Muscle of leg (tissue), 16 donors: ENCODE data around the gene RPL18. TPM values are rescaled to one million over a fixed set of nuclear protein-coding genes. Genes with fewer than 3 reads are reported as not detected.

Experiments
- DNase-seq: peaks from one replicate; pipeline ENCODE4 v3.0.0; 2013
- H3K27ac ChIP-seq: one replicate; pipeline ENCODE4 v1.5.1; 2013; ENCODE audit warnings: mild to moderate bottlenecking, low read length, control low read depth
- H3K27me3 ChIP-seq: one replicate; pipeline ENCODE4 v1.6.1; 2013; ENCODE audit warnings: low read length; ENCODE audit not compliant: control insufficient read depth, insufficient read depth
- H3K36me3 ChIP-seq: one replicate; pipeline ENCODE4 v1.6.1; 2013; ENCODE audit warnings: low read length; ENCODE audit not compliant: control insufficient read depth, insufficient read depth
- H3K4me1 ChIP-seq: one replicate; pipeline ENCODE4 v1.6.1; 2013; ENCODE audit warnings: low read length; ENCODE audit not compliant: control insufficient read depth, insufficient read depth
- H3K4me3 ChIP-seq: one replicate; pipeline ENCODE4 v1.5.1; 2013; ENCODE audit warnings: low read length, control low read depth
- H3K9me3 ChIP-seq: replicated peaks from 2 replicates; pipeline ENCODE4 v1.6.1; 2013; ENCODE audit warnings: low read depth, low read length; ENCODE audit not compliant: control insufficient read depth
- WGBS: methylation state at CpG from one replicate; pipeline ENCODE4 v1.1.5; 2013; ENCODE audit warnings: missing lambda C conversion rate; ENCODE audit not compliant: insufficient coverage; 5-methylcytosine and 5-hydroxymethylcytosine counted together
- long read RNA-seq, 11 donors: transcript quantifications; one replicate each; lab custom pipeline, GENCODE V29; 2026
- polyA plus RNA-seq, 8 donors: library from polyadenylated mRNA; unstranded; fragments of 120-200 nt; gene quantifications; one replicate each; pipeline versions ENCODE4 v1.2.1 to v1.2.3, GENCODE V29; 2013; ENCODE audit warnings: inconsistent platforms in 1 of 8, low replicate concordance in 1 of 8; ENCODE audit not compliant: insufficient read length in 8 of 8, insufficient read depth in 1 of 8
- total RNA-seq: library from RNA; stranded (reverse); fragments of 120-200 nt; gene quantifications from one replicate; pipeline ENCODE4 v1.2.4, GENCODE V29; 2013

RPL18 gene
- total RNA-seq (2,914 TPM), polyA plus RNA-seq (1,000 to 10,000 TPM; 1,793 to 2,160 (median 1,901) TPM)
- long read RNA-seq, donor 1, transcript RPL18-208 (7 exons, 1,004 nt), result major isoform, 263 of 360 reads
- long read RNA-seq, donor 1, transcript RPL18-205 (6 exons, 1,036 nt), result minor isoform, 6 of 360 reads
- long read RNA-seq, donor 1, transcript RPL18-201 (6 exons, 612 nt), result minor isoform, 34 of 360 reads
- long read RNA-seq, donor 1, transcript RPL18-215 (4 exons, 1,081 nt), result minor isoform, 5 of 360 reads
- long read RNA-seq, donor 1, partial matches to known transcripts, result 46 of 360 reads
- long read RNA-seq, donor 1, other reads (novel, unspliced or antisense), result 0 of 360 reads
- long read RNA-seq, donor 2, transcript RPL18-207 (2 exons, 666 nt), result minor isoform, 10 of 92 reads
- long read RNA-seq, donor 2, transcript RPL18-208 (7 exons, 1,004 nt), result major isoform, 44 of 92 reads
- long read RNA-seq, donor 2, transcript RPL18-201 (6 exons, 612 nt), result minor isoform, 13 of 92 reads
- long read RNA-seq, donor 2, partial matches to known transcripts, result 21 of 92 reads
- long read RNA-seq, donor 2, other reads (novel, unspliced or antisense), result 0 of 92 reads
- long read RNA-seq, donor 3, transcript RPL18-208 (7 exons, 1,004 nt), result major isoform, 406 of 562 reads
- long read RNA-seq, donor 3, transcript RPL18-201 (6 exons, 612 nt), result minor isoform, 74 of 562 reads
- long read RNA-seq, donor 3, transcript RPL18-205 (6 exons, 1,036 nt), result minor isoform, 7 of 562 reads
- long read RNA-seq, donor 3, transcript RPL18-207 (2 exons, 666 nt), result minor isoform, 7 of 562 reads
- long read RNA-seq, donor 3, partial matches to known transcripts, result 57 of 562 reads
- long read RNA-seq, donor 3, other reads (novel, unspliced or antisense), result 0 of 562 reads
- long read RNA-seq, donor 4, transcript RPL18-205 (6 exons, 1,036 nt), result minor isoform, 8 of 442 reads
- long read RNA-seq, donor 4, transcript RPL18-208 (7 exons, 1,004 nt), result major isoform, 298 of 442 reads
- long read RNA-seq, donor 4, transcript RPL18-201 (6 exons, 612 nt), result minor isoform, 44 of 442 reads
- long read RNA-seq, donor 4, transcript RPL18-207 (2 exons, 666 nt), result minor isoform, 6 of 442 reads
- long read RNA-seq, donor 4, partial matches to known transcripts, result 73 of 442 reads
- long read RNA-seq, donor 4, other reads (novel, unspliced or antisense), result 0 of 442 reads
- long read RNA-seq, donor 5, transcript RPL18-207 (2 exons, 666 nt), result minor isoform, 19 of 1,858 reads
- long read RNA-seq, donor 5, transcript RPL18-205 (6 exons, 1,036 nt), result minor isoform, 22 of 1,858 reads
- long read RNA-seq, donor 5, transcript RPL18-201 (6 exons, 612 nt), result minor isoform, 164 of 1,858 reads
- long read RNA-seq, donor 5, transcript RPL18-208 (7 exons, 1,004 nt), result major isoform, 1,351 of 1,858 reads
- long read RNA-seq, donor 5, partial matches to known transcripts, result 240 of 1,858 reads
- long read RNA-seq, donor 5, other reads (novel, unspliced or antisense), result 36 of 1,858 reads
- long read RNA-seq, donor 6, transcript RPL18-201 (6 exons, 612 nt), result minor isoform, 133 of 1,496 reads
- long read RNA-seq, donor 6, transcript RPL18-205 (6 exons, 1,036 nt), result minor isoform, 26 of 1,496 reads
- long read RNA-seq, donor 6, transcript RPL18-207 (2 exons, 666 nt), result minor isoform, 27 of 1,496 reads
- long read RNA-seq, donor 6, transcript RPL18-208 (7 exons, 1,004 nt), result major isoform, 1,040 of 1,496 reads
- long read RNA-seq, donor 6, partial matches to known transcripts, result 235 of 1,496 reads
- long read RNA-seq, donor 6, other reads (novel, unspliced or antisense), result 10 of 1,496 reads
- long read RNA-seq, donor 7, transcript RPL18-208 (7 exons, 1,004 nt), result major isoform, 702 of 1,120 reads
- long read RNA-seq, donor 7, transcript RPL18-201 (6 exons, 612 nt), result minor isoform, 91 of 1,120 reads
- long read RNA-seq, donor 7, transcript RPL18-205 (6 exons, 1,036 nt), result minor isoform, 20 of 1,120 reads
- long read RNA-seq, donor 7, transcript RPL18-207 (2 exons, 666 nt), result minor isoform, 26 of 1,120 reads
- long read RNA-seq, donor 7, partial matches to known transcripts, result 247 of 1,120 reads
- long read RNA-seq, donor 7, other reads (novel, unspliced or antisense), result 6 of 1,120 reads
- long read RNA-seq, donor 8, transcript RPL18-207 (2 exons, 666 nt), result minor isoform, 34 of 678 reads
- long read RNA-seq, donor 8, transcript RPL18-201 (6 exons, 612 nt), result minor isoform, 43 of 678 reads
- long read RNA-seq, donor 8, transcript RPL18-205 (6 exons, 1,036 nt), result minor isoform, 9 of 678 reads
- long read RNA-seq, donor 8, transcript RPL18-208 (7 exons, 1,004 nt), result major isoform, 336 of 678 reads
- long read RNA-seq, donor 8, partial matches to known transcripts, result 236 of 678 reads
- long read RNA-seq, donor 8, other reads (novel, unspliced or antisense), result 0 of 678 reads
- long read RNA-seq, donor 9, transcript RPL18-208 (7 exons, 1,004 nt), result major isoform, 452 of 768 reads
- long read RNA-seq, donor 9, transcript RPL18-201 (6 exons, 612 nt), result minor isoform, 64 of 768 reads
- long read RNA-seq, donor 9, transcript RPL18-205 (6 exons, 1,036 nt), result minor isoform, 16 of 768 reads
- long read RNA-seq, donor 9, transcript RPL18-207 (2 exons, 666 nt), result minor isoform, 27 of 768 reads
- long read RNA-seq, donor 9, partial matches to known transcripts, result 191 of 768 reads
- long read RNA-seq, donor 9, other reads (novel, unspliced or antisense), result 0 of 768 reads
- long read RNA-seq, donor 10, transcript RPL18-207 (2 exons, 666 nt), result minor isoform, 49 of 946 reads
- long read RNA-seq, donor 10, transcript RPL18-203 (1 exons, 3,844 nt), result minor isoform, 17 of 946 reads
- long read RNA-seq, donor 10, transcript RPL18-201 (6 exons, 612 nt), result minor isoform, 89 of 946 reads
- long read RNA-seq, donor 10, transcript RPL18-208 (7 exons, 1,004 nt), result major isoform, 489 of 946 reads
- long read RNA-seq, donor 10, partial matches to known transcripts, result 270 of 946 reads
- long read RNA-seq, donor 10, other reads (novel, unspliced or antisense), result 5 of 946 reads
- long read RNA-seq, donor 11, transcript RPL18-207 (2 exons, 666 nt), result minor isoform, 22 of 845 reads
- long read RNA-seq, donor 11, transcript RPL18-208 (7 exons, 1,004 nt), result major isoform, 595 of 845 reads
- long read RNA-seq, donor 11, transcript RPL18-215 (4 exons, 1,081 nt), result minor isoform, 9 of 845 reads
- long read RNA-seq, donor 11, transcript RPL18-201 (6 exons, 612 nt), result minor isoform, 63 of 845 reads
- long read RNA-seq, donor 11, partial matches to known transcripts, result 133 of 845 reads
- long read RNA-seq, donor 11, other reads (novel, unspliced or antisense), result 5 of 845 reads

GRCh38 chr19:48618916-48619691 is at the start of gene RPL18, which contains the start of gene SPHK2:
TSS of gene RPL18 (minus strand) at chr19:48619178. CDS start at chr19:48619143, 35 bp downstream.
TSS of gene SPHK2 (plus strand) at chr19:48619506. CDS start at chr19:48620515, 1,009 bp downstream.
- Histone ChIP-seq H3K27ac (peak within 1 kb of the TSS; percentile 98), H3K36me3 (peaks cover 49% of the 10 kb centered on the region), H3K4me3 (peak within 1 kb of the TSS; percentile 98), H3K9me3 (no peaks in the 10 kb centered on the region), H3K27me3 (no peaks in the 10 kb centered on the region), H3K4me1 (peaks cover 54% of the 10 kb centered on the region)
- peak; percentile 100 for DNase-seq
- WGBS, result under 1% methylated on average over 68 of the region's 69 CpGs

DNA sequence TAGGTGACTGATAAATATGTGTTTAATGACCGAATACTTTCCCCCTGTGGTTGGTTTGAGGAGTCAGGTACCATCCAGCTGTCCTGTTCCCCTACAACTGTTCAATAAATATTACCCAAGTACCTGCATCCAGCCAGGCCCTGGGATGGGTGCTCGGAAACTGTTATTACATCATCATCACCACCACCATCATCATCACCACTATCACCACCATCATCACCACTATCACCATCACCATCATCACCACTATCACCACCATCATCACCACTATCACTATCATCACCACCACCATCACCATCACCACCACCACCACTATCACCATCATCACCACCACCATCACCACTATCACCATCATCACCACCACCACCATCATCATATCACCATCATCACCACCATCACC is 49.8 kb upstream of the RPL18 start:
- Histone ChIP-seq H3K4me1 (peaks cover 28% of the 10 kb centered on the region), H3K9me3 (no peaks in the 10 kb centered on the region), H3K27me3 (no peaks in the 10 kb centered on the region), H3K36me3 (no peaks in the 10 kb centered on the region), H3K4me3 (no peak overlapping the region), H3K27ac (no peak overlapping the region)
- DNase-seq, result no peak
- WGBS, result 100% methylated on average over 1 of the region's 2 CpGs

DNA sequence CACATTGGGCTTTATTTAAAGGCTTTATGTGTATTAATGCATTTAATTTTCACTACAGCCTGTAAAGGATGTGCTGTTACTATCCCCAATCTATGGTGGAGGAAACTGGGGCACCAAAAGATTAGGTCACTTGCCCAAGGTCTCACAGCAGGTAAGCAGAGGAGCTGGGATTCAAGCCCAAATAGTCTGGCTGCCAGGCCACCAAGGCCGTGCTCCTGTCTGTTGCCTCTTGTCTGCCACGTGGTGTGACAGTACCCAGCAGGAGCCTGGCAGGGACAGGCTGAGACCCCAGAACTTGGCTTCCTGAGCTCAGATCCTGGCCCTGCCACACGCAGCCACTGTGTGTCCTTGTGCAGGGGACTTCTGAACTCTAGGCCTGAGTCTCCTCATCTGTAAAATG is 49.4 kb upstream of the RPL18 start:
- WGBS, result 88% methylated on average over 3 of the region's 3 CpGs

GRCh38 chr19:48665786-48666185 is 46.8 kb upstream of the RPL18 start:
- DNase-seq, result no peak

More for the DNA sequence above, 49.4 kb upstream of the RPL18 start:
- Histone ChIP-seq H3K9me3 (no peaks in the 10 kb centered on the region), H3K27ac (no peak overlapping the region), H3K4me1 (peaks cover 28% of the 10 kb centered on the region), H3K36me3 (no peaks in the 10 kb centered on the region), H3K27me3 (no peaks in the 10 kb centered on the region), H3K4me3 (no peak overlapping the region)
- DNase-seq, result no peak

DNA sequence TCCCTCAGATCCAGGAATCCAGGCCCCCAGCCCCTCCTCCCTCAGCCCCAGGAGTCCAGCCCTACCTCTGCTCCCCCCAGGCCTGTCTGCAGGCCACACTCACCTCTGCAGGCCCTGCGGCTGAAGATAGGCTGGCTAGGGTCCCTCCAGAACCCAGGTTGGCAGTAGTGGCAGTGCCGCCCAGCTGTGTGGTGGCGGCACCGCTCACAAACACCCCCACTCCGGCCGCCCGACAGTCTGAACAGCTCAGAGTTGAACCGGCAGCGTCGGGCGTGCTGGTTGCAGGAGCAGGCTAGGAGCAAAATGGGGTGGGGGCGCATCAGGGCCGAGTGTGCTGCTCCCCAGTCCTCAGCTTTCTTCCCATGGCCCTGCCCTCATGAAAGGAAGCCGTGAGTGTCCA is 45.5 kb upstream of the RPL18 start:
- WGBS, result 70% methylated on average over 8 of the region's 14 CpGs
- no peak for DNase-seq

More at GRCh38 chr19:48665786-48666185, 46.8 kb upstream of the RPL18 start:
- 84% methylated on average over 3 of the region's 6 CpGs for WGBS
- Histone ChIP-seq H3K27me3 (no peaks in the 10 kb centered on the region), H3K4me1 (peaks cover 11% of the 10 kb centered on the region), H3K9me3 (no peaks in the 10 kb centered on the region), H3K4me3 (no peak overlapping the region), H3K36me3 (no peaks in the 10 kb centered on the region), H3K27ac (no peak overlapping the region)

GRCh38 chr19:48663667-48664066 is 44.7 kb upstream of the RPL18 start:
- Histone ChIP-seq H3K4me1 (peaks cover 7% of the 10 kb centered on the region), H3K4me3 (no peak overlapping the region), H3K27me3 (no peaks in the 10 kb centered on the region), H3K27ac (no peak overlapping the region), H3K36me3 (no peaks in the 10 kb centered on the region), H3K9me3 (no peaks in the 10 kb centered on the region)
- 84% methylated on average over 3 of the region's 4 CpGs for WGBS
- DNase-seq, result no peak

More for the DNA sequence above, 45.5 kb upstream of the RPL18 start:
- H3K4me3 ChIP-seq, result no peak overlapping the region
- no peak overlapping the region for H3K27ac ChIP-seq
- no peaks in the 10 kb centered on the region for H3K9me3 ChIP-seq
- H3K36me3 ChIP-seq, result no peaks in the 10 kb centered on the region
- peaks cover 7% of the 10 kb centered on the region for H3K4me1 ChIP-seq
- H3K27me3 ChIP-seq, result no peaks in the 10 kb centered on the region

- H3K27ac ChIP-seq, result no peak overlapping the region
- H3K27me3 ChIP-seq, result no peaks in the 10 kb centered on the region
- H3K36me3 ChIP-seq, result no peaks in the 10 kb centered on the region
- peaks cover 13% of the 10 kb centered on the region for H3K4me1 ChIP-seq
- H3K4me3 ChIP-seq, result no peak overlapping the region
- 93% methylated on average over 50 of the region's 50 CpGs for WGBS
- DNase-seq, result no peak
- H3K9me3 ChIP-seq, result no peaks in the 10 kb centered on the region
Measured at GRCh38 chr19:48661711-48662090, 42.7 kb upstream of the RPL18 start.
